NCI-H128 (cell line): ENCODE data around the gene UCK1.
"Not testable (repeated sequence)": the region's sequence is repeated elsewhere in the genome, so short reads cannot be mapped to it uniquely, and the experiment has no call there.

Experiments used
- DNase-seq: peaks from one replicate; lab custom pipeline; 2025; ENCODE audit not compliant: unreplicated experiment; lab: John Stamatoyannopoulos, UW

UCK1 gene

GRCh38 chr9:131554087-131554842, 23.2 kb upstream of the UCK1 start:
- DNase-seq, result no peak

- DNase-seq, result no peak
Observed at GRCh38 chr9:131552030-131552429, 21.0 kb upstream of the UCK1 start.

GRCh38 chr9:131550465-131550864, 19.4 kb upstream of the UCK1 start:
- DNase-seq, result not testable (repeated sequence)

GRCh38 chr9:131549186-131549585, 18.1 kb upstream of the UCK1 start:
- DNase-seq, result not testable (repeated sequence)

GRCh38 chr9:131546336-131547084, 15.4 kb upstream of the UCK1 start:
- no peak for DNase-seq

- no peak for DNase-seq
Observed at GRCh38 chr9:131545786-131546335, 14.8 kb upstream of the UCK1 start.

GRCh38 chr9:131545003-131545785, 14.1 kb upstream of the UCK1 start, which contains the start of gene PRRT1B:
Gene PRRT1B (plus strand): TSS chr9:131545523. CDS start chr9:131545616, 93 bp downstream.
- DNase-seq, result no peak

- no peak for DNase-seq
Observed at GRCh38 chr9:131543141-131543540, 12.1 kb upstream of the UCK1 start.

GRCh38 chr9:131539223-131539923, 8.3 kb upstream of the UCK1 start:
- no peak for DNase-seq

GRCh38 chr9:131537946-131538345, 6.9 kb upstream of the UCK1 start:
- no peak for DNase-seq

GRCh38 chr9:131534721-131535237, 3.7 kb upstream of the UCK1 start:
- DNase-seq, result peak; percentile 25

- DNase-seq, result no peak
Observed at GRCh38 chr9:131530546-131530919, 530 bp downstream of the UCK1 start.

GRCh38 chr9:131529597-131530545, 1.2 kb downstream of the UCK1 start:
- DNase-seq, result no peak

GRCh38 chr9:131528886-131529505, 2.1 kb downstream of the UCK1 start:
- DNase-seq, result no peak

GRCh38 chr9:131528186-131528585, 2.9 kb downstream of the UCK1 start:
- DNase-seq, result no peak

- no peak for DNase-seq
Observed at GRCh38 chr9:131525643-131526565, 5.2 kb downstream of the UCK1 start.

- DNase-seq, result no peak
Observed at GRCh38 chr9:131524665-131525315, 6.3 kb downstream of the UCK1 start.
